HEK293 (cell line): ENCODE results near the gene NPEPL1.
"Not testable (repeated sequence)": the region's sequence is repeated elsewhere in the genome, so short reads cannot be mapped to it uniquely, and the experiment has no call there.

Experiments
- CTCF ChIA-PET: fragments of 350-600 bp; formaldehyde crosslinking; extraction: SDS; loops from one replicate; lab custom pipeline; 2021; ENCODE audit warnings: antibody characterized with exemption; lab: Yijun Ruan, JAX
- POLR2A ChIA-PET: fragments of 300-600 bp; formaldehyde crosslinking; extraction: SDS; loops from one replicate; lab custom pipeline; 2020; ENCODE audit warnings: antibody characterized with exemption, inconsistent platforms; lab: Yijun Ruan, JAX
- H3K27ac ChIP-seq: fragments of 200-500 bp; sonication (Bioruptor generic); 2 replicates; pipeline ENCODE4 v1.5.1; 2014; ENCODE audit warnings: low read depth, low read length, control low read depth, inconsistent platforms; ENCODE audit errors: extremely low read depth
- H3K36me3 ChIP-seq, 2 experiments: fragments of 200-500 bp in 1 of 2; sonication (Bioruptor generic) in 1 of 2; 1 replicate in 1 of 2; 2 replicates in 1 of 2; pipeline ENCODE4 v1.5.1; 2014 to 2017; ENCODE audit warnings: inconsistent platforms in 2 of 2, low read length in 2 of 2; ENCODE audit not compliant: control insufficient read depth in 2 of 2, insufficient read depth in 1 of 2
- H3K4me1 ChIP-seq: fragments of 200-500 bp; sonication (Bioruptor generic); 2 replicates; pipeline ENCODE4 v1.5.1; 2014; ENCODE audit warnings: mild to moderate bottlenecking, low read length, inconsistent platforms; ENCODE audit not compliant: control insufficient read depth, insufficient read depth
- H3K4me3 ChIP-seq: 2 replicates; pipeline ENCODE4 v1.5.1; 2011; ENCODE audit warnings: low read depth, mild to moderate bottlenecking, control low read depth, low read length, moderate library complexity
- H3K9me3 ChIP-seq: fragments of 200-500 bp; sonication (Bioruptor generic); 2 replicates; pipeline ENCODE4 v1.5.1; 2014; ENCODE audit warnings: low read depth, low read length, inconsistent platforms; ENCODE audit not compliant: control insufficient read depth, insufficient read depth
- EGR2 ChIP-seq: fragments of 450-650 bp; formaldehyde crosslinking; IDR thresholded peaks from 2 replicates; pipeline ENCODE4 v1.5.1; 2016; ENCODE audit warnings: low read depth, missing biosample characterization, missing genetic modification characterization
- GLI4 ChIP-seq: fragments of 450-650 bp; formaldehyde crosslinking; IDR thresholded peaks from 2 replicates; pipeline ENCODE4 v1.5.1; 2016; ENCODE audit warnings: missing biosample characterization, missing genetic modification characterization
- KLF17 ChIP-seq: fragments of 450-650 bp; formaldehyde crosslinking; IDR thresholded peaks from 2 replicates; pipeline ENCODE4 v1.5.1; 2016; ENCODE audit warnings: missing biosample characterization, missing genetic modification characterization
- KLF8 ChIP-seq: fragments of 450-650 bp; formaldehyde crosslinking; IDR thresholded peaks from 2 replicates; pipeline ENCODE4 v1.5.1; 2016; ENCODE audit warnings: missing biosample characterization, missing genetic modification characterization
- PRDM2 ChIP-seq: fragments of 450-650 bp; formaldehyde crosslinking; IDR thresholded peaks from 2 replicates; pipeline ENCODE4 v1.5.1; 2016; ENCODE audit warnings: missing biosample characterization, missing genetic modification characterization, borderline replicate concordance
- ZBTB17 ChIP-seq: fragments of 450-650 bp; formaldehyde crosslinking; IDR thresholded peaks from 2 replicates; pipeline ENCODE4 v1.5.1; 2016; ENCODE audit warnings: missing biosample characterization, missing genetic modification characterization
- ZFP3 ChIP-seq: fragments of 450-650 bp; formaldehyde crosslinking; IDR thresholded peaks from 2 replicates; pipeline ENCODE4 v1.5.1; 2016; ENCODE audit warnings: low read depth, missing biosample characterization, missing genetic modification characterization
- ZNF211 ChIP-seq: fragments of 450-650 bp; formaldehyde crosslinking; IDR thresholded peaks from 2 replicates; pipeline ENCODE4 v1.5.1; 2016; ENCODE audit warnings: low read depth, missing biosample characterization, missing genetic modification characterization
- ZNF23 ChIP-seq: fragments of 450-650 bp; formaldehyde crosslinking; IDR thresholded peaks from 2 replicates; pipeline ENCODE4 v1.5.1; 2016; ENCODE audit warnings: missing biosample characterization, missing genetic modification characterization, borderline replicate concordance
- ZNF416 ChIP-seq: fragments of 450-650 bp; formaldehyde crosslinking; IDR thresholded peaks from 2 replicates; pipeline ENCODE4 v1.5.1; 2016; ENCODE audit warnings: missing biosample characterization, missing genetic modification characterization
- ZNF596 ChIP-seq: fragments of 450-650 bp; IDR thresholded peaks from 2 replicates; pipeline ENCODE4 v1.5.0; 2018; ENCODE audit warnings: missing biosample characterization, mild to moderate bottlenecking, missing genetic modification characterization, moderate library complexity
- ZNF639 ChIP-seq: fragments of 450-650 bp; formaldehyde crosslinking; IDR thresholded peaks from 2 replicates; pipeline ENCODE4 v1.5.1; 2016; ENCODE audit warnings: missing biosample characterization, missing genetic modification characterization
- ZNF677 ChIP-seq: fragments of 450-650 bp; IDR thresholded peaks from 2 replicates; pipeline ENCODE4 v1.5.0; 2018; ENCODE audit warnings: missing biosample characterization, mild to moderate bottlenecking, missing genetic modification characterization, moderate library complexity
- ZSCAN18 ChIP-seq: fragments of 450-650 bp; formaldehyde crosslinking; IDR thresholded peaks from 2 replicates; pipeline ENCODE4 v1.5.1; 2016; ENCODE audit warnings: missing biosample characterization, missing genetic modification characterization
- TF ChIP-seq, protein P1 (sequence below): fragments of 450-650 bp; formaldehyde crosslinking; conservative IDR thresholded peaks from 2 replicates; pipeline ENCODE4 v1.5.1; 2016; ENCODE audit warnings: low read depth, missing biosample characterization, missing genetic modification characterization

The NPEPL1 gene

GRCh38 chr20:58749979-58750378, 57.4 kb downstream of the NPEPL1 start (continued):
- TF ChIP-seq KLF17 (no peak), ZNF677 (tag by site-specific recombination) (no peak), ZNF639 (no peak)
- TF ChIP-seq, all 188 proteins: peak for 0

GRCh38 chr20:58750706-58751105, 58.1 kb downstream of the NPEPL1 start:
- H3K4me3 ChIP-seq, CTCF ChIA-PET, H3K27ac ChIP-seq, H3K36me3 ChIP-seq, H3K4me1 ChIP-seq, H3K9me3 ChIP-seq: not testable (repeated sequence)
- TF ChIP-seq EGR2 (tag by site-specific recombination), result peak; percentile 45; the same call in 1 of the 2 replicates
- TF ChIP-seq, all 188 proteins: peak for 1; not testable (repeated sequence) for 187
- POLR2A ChIA-PET, result not testable (repeated sequence)

GRCh38 chr20:58751979-58752378, 59.4 kb downstream of the NPEPL1 start:
- ChIA-PET CTCF (no interaction called here), POLR2A (no interaction called here)
- TF ChIP-seq, protein P1, sequence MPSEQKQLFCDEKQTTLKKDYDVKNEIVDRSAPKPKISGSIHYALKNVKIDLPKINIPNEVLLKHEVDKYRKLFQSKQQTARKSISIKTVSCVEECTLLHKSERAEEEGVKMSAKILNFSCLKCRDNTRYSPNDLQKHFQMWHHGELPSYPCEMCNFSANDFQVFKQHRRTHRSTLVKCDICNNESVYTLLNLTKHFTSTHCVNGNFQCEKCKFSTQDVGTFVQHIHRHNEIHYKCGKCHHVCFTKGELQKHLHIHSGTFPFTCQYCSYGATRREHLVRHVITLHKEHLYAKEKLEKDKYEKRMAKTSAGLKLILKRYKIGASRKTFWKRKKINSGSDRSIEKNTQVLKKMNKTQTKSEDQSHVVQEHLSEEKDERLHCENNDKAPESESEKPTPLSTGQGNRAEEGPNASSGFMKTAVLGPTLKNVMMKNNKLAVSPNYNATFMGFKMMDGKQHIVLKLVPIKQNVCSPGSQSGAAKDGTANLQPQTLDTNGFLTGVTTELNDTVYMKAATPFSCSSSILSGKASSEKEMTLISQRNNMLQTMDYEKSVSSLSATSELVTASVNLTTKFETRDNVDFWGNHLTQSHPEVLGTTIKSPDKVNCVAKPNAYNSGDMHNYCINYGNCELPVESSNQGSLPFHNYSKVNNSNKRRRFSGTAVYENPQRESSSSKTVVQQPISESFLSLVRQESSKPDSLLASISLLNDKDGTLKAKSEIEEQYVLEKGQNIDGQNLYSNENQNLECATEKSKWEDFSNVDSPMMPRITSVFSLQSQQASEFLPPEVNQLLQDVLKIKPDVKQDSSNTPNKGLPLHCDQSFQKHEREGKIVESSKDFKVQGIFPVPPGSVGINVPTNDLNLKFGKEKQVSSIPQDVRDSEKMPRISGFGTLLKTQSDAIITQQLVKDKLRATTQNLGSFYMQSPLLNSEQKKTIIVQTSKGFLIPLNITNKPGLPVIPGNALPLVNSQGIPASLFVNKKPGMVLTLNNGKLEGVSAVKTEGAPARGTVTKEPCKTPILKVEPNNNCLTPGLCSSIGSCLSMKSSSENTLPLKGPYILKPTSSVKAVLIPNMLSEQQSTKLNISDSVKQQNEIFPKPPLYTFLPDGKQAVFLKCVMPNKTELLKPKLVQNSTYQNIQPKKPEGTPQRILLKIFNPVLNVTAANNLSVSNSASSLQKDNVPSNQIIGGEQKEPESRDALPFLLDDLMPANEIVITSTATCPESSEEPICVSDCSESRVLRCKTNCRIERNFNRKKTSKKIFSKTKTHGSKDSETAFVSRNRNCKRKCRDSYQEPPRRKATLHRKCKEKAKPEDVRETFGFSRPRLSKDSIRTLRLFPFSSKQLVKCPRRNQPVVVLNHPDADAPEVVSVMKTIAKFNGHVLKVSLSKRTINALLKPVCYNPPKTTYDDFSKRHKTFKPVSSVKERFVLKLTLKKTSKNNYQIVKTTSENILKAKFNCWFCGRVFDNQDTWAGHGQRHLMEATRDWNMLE (tag by site-specific recombination), result no peak
- no peak for TF ChIP-seq GLI4
- no peak for TF ChIP-seq PRDM2 (tag by site-specific recombination)
- no peak for TF ChIP-seq ZNF211 (tag by site-specific recombination)
- TF ChIP-seq EGR2 (tag by site-specific recombination), result no peak
- no peak for TF ChIP-seq ZNF596 (tag by site-specific recombination)
- no peak for TF ChIP-seq ZSCAN18 (tag by site-specific recombination)
- no peak for TF ChIP-seq ZNF23
- TF ChIP-seq ZBTB17, result no peak
- no peak for TF ChIP-seq KLF8 (tag by site-specific recombination)
- no peak for TF ChIP-seq ZFP3 (tag by site-specific recombination)
- TF ChIP-seq ZNF416 (tag by site-specific recombination), result no peak
- no peaks in the 10 kb centered on the region for H3K9me3 ChIP-seq
- H3K27ac ChIP-seq, result no peak overlapping the region
- no peak overlapping the region for H3K4me3 ChIP-seq
- H3K36me3 ChIP-seq, result no peaks in the 10 kb centered on the region
- H3K4me1 ChIP-seq, result no peaks in the 10 kb centered on the region
